T-helper 2 cell treated with Interferon-gamma antibody and Interleukin-4, amounts not matched to agents 5 μg/mL and 100 μg/mL, for 36 hours (primary cell): ENCODE results near the gene SLC43A1.
A peak's percentile ranks its signal among the peaks of the same experiment; 100 is the strongest.
"Not testable (repeated sequence)": the region's sequence is repeated elsewhere in the genome, so short reads cannot be mapped to it uniquely, and the experiment has no call there.

Experiments used
- DNase-seq: peaks from one replicate; pipeline ENCODE4 v3.0.0; 2021; ENCODE audit warnings: low spot score
- H3K27ac Mint-ChIP-seq: one replicate; pipeline ENCODE4 v1.8.0; 2021; ENCODE audit warnings: mild to moderate bottlenecking, mixed read lengths
- H3K27me3 Mint-ChIP-seq: one replicate; pipeline ENCODE4 v1.8.0; 2021; ENCODE audit warnings: low read depth, mixed read lengths
- H3K36me3 Mint-ChIP-seq: one replicate; pipeline ENCODE4 v1.8.0; 2021; ENCODE audit warnings: low read depth, mixed read lengths
- H3K4me1 Mint-ChIP-seq: one replicate; pipeline ENCODE4 v1.8.0; 2021; ENCODE audit warnings: low read depth, mixed read lengths
- H3K4me3 Mint-ChIP-seq: one replicate; pipeline ENCODE4 v1.8.0; 2022; ENCODE audit warnings: mild to moderate bottlenecking, moderate library complexity, mixed read lengths
- H3K9me3 Mint-ChIP-seq: one replicate; pipeline ENCODE4 v1.8.0; 2021; ENCODE audit warnings: mixed read lengths

Gene SLC43A1

DNA sequence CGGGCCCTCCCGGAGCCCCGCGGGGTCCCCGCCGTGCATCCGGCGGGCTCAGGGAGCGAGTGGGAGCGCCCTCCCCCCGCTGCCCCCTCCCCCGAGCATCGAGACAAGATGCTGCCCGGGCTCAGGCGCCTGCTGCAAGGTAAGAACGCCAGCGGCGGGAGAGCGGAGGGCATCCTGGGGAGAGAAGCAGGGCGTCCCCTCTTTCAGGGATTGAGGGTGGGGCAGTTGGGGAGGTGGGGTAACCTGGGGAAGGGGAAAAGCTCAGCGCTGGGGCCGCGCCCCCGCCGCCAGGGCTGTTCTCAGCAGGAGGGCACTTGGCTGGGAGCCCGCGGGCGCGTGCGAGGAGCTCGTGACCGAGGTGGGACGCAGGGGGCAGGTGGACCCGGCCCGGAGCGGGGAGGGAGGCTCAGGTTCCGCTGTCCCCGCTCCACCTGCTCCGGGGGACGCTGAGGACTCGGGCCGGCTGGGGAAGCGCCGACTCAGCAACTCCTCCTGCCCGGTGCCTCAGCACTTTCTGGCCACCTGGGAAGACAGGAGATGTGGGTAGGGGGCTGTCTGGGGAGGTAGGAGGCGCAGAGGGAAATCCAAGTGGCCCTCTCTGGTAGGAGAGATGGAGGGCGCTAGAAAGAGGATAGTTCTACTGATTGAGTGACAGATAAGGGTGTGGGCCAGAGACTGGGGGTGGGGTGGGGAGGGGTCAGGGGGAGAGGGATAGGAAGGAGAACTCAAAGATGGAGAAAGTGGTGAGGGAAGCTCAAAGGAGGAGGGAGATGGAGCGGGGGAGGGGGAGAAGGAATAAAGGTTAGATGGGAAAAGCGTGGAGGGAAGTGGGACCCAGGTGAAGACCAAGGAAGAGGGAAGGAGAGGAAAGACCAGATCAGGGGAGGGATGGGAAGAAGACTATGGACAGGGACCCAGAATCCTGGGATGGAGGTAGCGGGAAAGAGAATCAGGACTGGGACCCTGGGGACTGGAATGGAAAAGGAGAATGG, 54.4 kb downstream of the SLC43A1 start:
- DNase-seq = no peak
- Mint-ChIP-seq H3K36me3 (no peaks in the 10 kb centered on the region), H3K27me3 (peaks cover 50% of the 10 kb centered on the region), H3K4me1 (peaks cover 19% of the 10 kb centered on the region), H3K4me3 (peak overlapping the region; percentile 62), H3K9me3 (no peaks in the 10 kb centered on the region), H3K27ac (no peak overlapping the region)

DNA sequence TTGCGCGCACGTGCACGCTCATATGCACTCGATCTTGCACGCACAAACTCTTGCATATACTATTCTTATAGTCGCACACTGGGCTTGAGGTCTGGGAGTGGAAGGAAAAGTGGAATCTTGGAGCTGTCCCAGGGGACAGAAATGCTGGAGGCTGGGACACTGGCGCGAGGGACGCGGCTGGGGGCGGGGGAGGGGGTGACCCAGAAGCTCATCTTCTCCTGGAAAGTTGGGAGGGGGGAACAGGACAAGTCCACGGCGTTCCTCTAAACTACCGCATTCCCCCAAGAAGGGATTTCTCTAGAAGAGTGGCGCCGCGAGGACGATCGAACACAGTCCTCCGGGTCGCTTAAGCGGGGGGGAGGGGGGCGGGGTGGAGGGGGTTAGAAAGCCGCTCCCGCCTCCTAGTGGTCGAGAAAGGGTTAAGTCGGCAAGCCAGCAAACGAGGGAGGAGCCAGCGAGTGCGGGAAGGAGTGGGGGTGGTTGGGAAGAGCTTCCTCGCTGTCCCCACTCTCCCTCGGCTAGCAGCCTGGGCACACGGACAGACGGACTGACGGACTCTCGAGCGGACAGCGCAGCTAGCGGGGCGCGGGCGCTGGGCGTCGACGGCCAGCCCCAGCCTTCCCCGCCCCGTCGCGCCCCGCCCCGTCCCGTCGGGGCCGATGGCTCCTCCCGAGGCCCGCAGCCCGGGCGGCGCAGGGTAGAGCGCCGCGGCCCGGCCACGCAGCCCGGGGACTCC, 55.3 kb downstream of the SLC43A1 start, which contains the start of gene RTN4RL2:
Gene RTN4RL2 (plus strand): TSS at position 507 of the 736 bp plus-strand sequence. CDS start 338 bp downstream, outside the sequence.
- no peak within 1 kb of the TSS for H3K27ac Mint-ChIP-seq
- no peaks in the 10 kb centered on the region for H3K36me3 Mint-ChIP-seq
- H3K9me3 Mint-ChIP-seq = no peaks in the 10 kb centered on the region
- DNase-seq = peak; percentile 40
- H3K4me1 Mint-ChIP-seq = peaks cover 19% of the 10 kb centered on the region
- peak within 1 kb of the TSS; percentile 84 for H3K4me3 Mint-ChIP-seq
- H3K27me3 Mint-ChIP-seq = peaks cover 50% of the 10 kb centered on the region

DNA sequence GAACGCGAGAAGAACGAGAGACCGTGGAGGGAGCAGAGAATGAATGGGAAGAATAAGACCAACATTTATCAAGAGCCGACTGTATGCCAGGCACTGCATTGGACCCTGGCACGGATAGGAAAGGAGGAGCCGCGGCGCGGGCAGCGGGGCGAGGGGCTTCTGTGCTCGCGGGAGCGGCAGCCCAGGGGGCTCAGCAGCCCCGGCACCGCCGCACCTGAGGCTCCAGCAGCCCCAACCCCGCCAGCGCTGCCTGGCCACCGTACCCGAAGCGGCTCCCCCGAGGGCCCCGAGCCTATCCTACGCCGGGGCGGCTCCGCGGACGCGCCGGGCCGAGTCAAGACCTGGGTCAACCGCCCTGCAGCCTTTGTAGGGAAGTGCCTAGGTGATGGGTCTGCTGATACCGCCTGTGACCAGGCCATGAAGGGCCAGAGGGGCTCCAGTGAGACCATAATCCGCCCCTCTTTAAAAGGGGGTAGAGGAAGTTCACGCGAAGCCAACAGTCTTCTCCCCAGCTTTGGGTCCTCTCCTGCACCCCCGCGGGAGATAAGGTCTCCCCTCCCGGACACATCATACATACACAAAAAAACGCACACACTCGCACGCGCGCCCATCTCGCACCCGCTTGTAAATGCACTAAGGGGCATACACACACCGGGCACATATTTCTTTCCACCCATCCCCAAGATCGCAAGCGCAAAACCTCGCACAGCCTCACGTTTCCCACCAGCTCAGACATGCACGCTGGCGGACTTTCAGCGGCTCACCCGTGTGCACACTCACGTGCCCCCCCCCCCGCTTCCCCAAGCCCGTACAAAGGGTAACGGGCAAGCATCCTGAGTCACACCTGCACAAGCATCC, 56.1 kb downstream of the SLC43A1 start:
- H3K4me1 Mint-ChIP-seq = peaks cover 19% of the 10 kb centered on the region
- DNase-seq = no peak
- no peak overlapping the region for H3K27ac Mint-ChIP-seq
- no peaks in the 10 kb centered on the region for H3K9me3 Mint-ChIP-seq
- H3K4me3 Mint-ChIP-seq = peak overlapping the region; percentile 87
- H3K27me3 Mint-ChIP-seq = peaks cover 50% of the 10 kb centered on the region
- no peaks in the 10 kb centered on the region for H3K36me3 Mint-ChIP-seq

DNA sequence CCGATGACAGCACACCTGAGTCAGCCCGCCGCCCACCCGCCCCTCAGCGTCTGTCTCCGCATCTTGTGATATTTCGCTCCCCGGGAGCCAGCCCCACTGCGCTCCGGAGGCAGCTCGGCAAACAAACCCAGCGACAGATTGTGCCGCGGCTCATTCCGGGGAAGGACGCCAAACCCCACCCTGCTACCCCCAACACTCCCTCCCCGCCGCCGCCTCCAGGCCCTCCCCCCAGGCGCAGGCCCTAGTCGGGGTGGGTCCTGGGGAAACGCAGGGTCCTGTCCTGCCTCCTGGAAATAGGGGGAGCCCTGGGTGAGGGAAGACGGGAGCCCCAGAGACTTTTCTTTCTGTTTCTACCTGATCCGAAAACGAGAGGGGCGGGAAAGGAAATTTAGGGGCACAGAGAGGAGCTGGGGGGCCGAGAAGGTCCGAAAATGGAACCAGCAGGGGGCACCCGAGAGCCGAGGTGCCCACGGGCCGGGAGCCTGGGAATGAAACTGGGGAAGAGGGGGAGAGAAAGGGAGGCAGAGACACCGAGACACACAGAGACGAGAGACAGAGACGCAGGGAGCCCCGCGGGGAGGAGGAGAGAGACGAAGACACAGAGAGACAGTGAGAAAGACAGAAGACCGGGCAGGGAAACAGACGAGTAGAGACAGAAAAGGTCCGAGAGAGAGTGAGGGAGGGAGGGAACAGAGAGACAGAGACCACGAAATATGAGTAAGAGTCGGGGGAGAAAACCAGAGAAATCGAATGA, 56.9 kb downstream of the SLC43A1 start:
- Mint-ChIP-seq H3K4me3 (peak overlapping the region; percentile 87), H3K36me3 (no peaks in the 10 kb centered on the region), H3K4me1 (peaks cover 19% of the 10 kb centered on the region), H3K27me3 (peaks cover 47% of the 10 kb centered on the region), H3K27ac (no peak overlapping the region), H3K9me3 (no peaks in the 10 kb centered on the region)
- peak; percentile 18 for DNase-seq

DNA sequence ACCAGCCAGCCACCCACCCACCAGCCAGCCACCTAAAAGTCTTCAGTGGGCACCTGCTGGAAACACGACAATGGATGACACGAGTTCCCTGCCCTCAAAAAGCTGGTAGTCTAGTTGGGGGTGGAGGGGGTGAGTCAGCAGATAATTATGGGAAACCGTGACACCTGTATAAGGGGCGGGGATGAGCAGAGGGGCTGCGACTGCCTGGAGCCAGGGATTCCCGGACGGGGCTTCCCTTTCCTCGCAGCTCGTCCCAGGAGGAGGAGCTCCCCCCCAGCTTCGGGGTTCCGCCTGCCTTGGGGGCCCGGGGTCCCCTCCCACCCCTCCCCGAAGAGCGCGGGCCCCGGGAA, 57.5 kb downstream of the SLC43A1 start:
- peak; percentile 10 for DNase-seq
- H3K27ac Mint-ChIP-seq = no peak overlapping the region
- H3K36me3 Mint-ChIP-seq = no peaks in the 10 kb centered on the region
- H3K27me3 Mint-ChIP-seq = peaks cover 43% of the 10 kb centered on the region
- H3K4me1 Mint-ChIP-seq = peaks cover 19% of the 10 kb centered on the region
- no peaks in the 10 kb centered on the region for H3K9me3 Mint-ChIP-seq
- H3K4me3 Mint-ChIP-seq = peak overlapping the region; percentile 63

DNA sequence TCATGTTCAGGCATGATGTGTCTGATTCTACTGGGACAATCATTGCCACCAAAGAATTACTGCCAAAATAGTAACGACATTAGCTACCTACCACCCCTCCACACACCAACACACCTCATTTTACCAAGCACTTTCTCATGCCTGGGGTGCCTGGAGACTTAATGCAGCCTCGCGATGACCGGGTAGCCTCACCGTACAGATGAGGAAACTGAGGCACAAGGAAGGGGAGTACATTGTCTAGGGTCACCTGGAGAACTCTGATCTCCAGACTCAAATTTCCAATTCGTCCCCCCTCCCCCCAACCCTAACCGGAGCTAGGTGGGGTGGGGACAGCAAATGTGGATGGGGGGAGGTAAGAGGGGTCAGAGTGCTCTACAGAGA, 57.9 kb downstream of the SLC43A1 start:
- H3K36me3 Mint-ChIP-seq = no peaks in the 10 kb centered on the region
- peak overlapping the region; percentile 63 for H3K4me3 Mint-ChIP-seq
- no peak overlapping the region for H3K27ac Mint-ChIP-seq
- peaks cover 40% of the 10 kb centered on the region for H3K27me3 Mint-ChIP-seq
- peaks cover 19% of the 10 kb centered on the region for H3K4me1 Mint-ChIP-seq
- H3K9me3 Mint-ChIP-seq = no peaks in the 10 kb centered on the region
- no peak for DNase-seq

DNA sequence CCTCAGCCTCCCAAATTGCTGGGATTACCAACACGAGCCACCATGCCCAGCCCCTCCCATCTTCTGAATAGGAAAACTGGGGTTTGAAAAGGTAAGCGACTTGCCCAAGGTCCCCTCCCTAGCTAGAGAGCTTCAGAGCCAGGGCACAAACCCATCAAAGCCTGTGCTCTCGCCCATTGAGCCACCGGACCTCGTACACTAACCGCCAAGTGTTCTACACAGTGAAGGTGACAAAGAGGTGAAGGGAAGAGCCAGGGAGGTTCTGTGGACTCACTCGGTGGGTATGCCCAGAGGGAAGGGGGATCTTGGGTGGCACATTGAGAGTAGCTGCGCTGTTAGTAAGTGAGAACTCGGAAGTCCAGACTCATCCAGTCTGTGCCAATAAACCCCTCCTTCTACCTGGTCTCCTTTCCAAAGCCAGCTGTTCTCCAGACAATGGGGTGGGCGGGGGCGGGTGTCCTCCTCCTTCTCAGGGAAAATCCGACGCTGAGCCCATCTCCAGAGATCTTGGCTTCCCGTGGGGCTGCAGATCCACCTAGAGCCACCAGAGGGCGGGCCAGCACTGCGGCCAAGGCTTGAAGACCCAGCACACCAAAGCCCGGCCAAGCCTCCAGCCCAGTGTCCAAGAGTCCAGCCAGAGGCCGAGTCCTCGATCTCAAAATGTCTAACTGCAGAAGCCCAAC, 58.4 kb downstream of the SLC43A1 start:
- Mint-ChIP-seq H3K27ac (no peak overlapping the region), H3K4me1 (peaks cover 19% of the 10 kb centered on the region), H3K9me3 (no peaks in the 10 kb centered on the region), H3K27me3 (peaks cover 41% of the 10 kb centered on the region), H3K36me3 (no peaks in the 10 kb centered on the region), H3K4me3 (peak overlapping the region; percentile 63)
- DNase-seq = peak; percentile 69

DNA sequence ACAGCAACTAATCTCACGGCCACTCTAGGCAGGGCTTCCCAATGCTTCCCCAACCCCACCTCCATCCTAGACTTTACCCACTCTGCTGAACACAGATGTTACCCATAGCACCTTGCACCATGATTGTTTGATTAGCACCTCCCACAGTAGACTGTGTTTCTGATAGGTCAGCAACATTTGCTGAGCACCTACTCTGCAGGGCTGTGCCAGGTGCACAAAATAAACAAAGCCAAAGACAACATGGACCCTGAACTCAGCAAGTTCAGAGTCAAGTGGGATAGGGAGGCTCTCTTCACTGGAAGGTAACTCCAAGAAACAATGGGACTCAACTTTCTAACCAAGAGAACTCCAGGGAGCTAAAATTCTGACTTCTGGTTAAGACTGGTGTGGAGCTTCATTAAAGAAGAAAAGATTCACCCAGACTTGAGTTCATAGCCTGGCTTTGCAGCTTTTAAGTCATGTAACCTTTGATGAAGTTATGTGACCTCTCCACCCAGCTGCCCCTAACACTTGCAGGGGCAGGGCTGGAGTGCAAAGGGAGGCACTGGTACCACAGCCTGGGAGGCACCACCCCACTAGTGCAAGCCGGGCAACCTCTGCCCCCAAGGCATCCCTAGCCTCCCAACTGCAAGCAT, 61.8 kb downstream of the SLC43A1 start:
- no peak for DNase-seq
- Mint-ChIP-seq H3K9me3 (no peaks in the 10 kb centered on the region), H3K4me3 (no peak overlapping the region), H3K27ac (no peak overlapping the region), H3K4me1 (peaks cover 9% of the 10 kb centered on the region), H3K36me3 (no peaks in the 10 kb centered on the region), H3K27me3 (peaks cover 34% of the 10 kb centered on the region)

DNA sequence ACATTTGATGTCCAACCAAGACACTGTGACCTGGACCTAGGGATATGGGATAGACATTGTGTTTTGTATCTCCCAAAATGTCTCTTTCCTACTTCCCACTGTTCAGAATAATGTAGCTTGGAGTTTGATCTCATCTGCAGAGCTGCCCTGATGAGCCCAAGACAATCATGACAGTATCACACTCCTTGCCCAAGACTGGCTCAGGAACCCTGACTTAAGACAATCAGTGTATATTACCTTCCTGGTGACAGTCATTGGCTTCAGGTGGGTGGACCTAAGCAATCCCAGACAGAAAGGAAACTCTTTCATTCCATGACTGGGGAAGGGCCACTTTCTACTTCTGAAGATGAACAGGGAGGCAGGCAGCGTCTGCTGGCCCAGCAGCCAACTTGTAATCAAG, 69.4 kb downstream of the SLC43A1 start:
- no peaks in the 10 kb centered on the region for H3K9me3 Mint-ChIP-seq
- no peaks in the 10 kb centered on the region for H3K36me3 Mint-ChIP-seq
- H3K27ac Mint-ChIP-seq = no peak overlapping the region
- no peak for DNase-seq
- H3K4me1 Mint-ChIP-seq = no peaks in the 10 kb centered on the region
- H3K4me3 Mint-ChIP-seq = no peak overlapping the region
- H3K27me3 Mint-ChIP-seq = peaks cover 19% of the 10 kb centered on the region

DNA sequence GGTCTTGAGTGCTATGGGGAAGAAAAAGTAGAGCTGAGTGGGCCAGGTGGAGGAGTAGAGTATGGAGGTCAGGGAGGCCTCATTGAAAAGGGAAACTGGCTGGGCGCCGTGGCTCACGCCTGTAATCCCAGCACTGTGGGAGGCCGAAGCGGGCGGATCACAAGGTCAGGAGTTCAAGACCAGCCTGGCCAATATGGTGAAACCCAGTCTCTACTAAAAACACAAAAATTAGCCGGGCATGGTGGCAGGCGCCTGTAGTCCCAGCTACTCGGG, 70.4 kb downstream of the SLC43A1 start:
- not testable (repeated sequence) for H3K9me3 Mint-ChIP-seq, H3K36me3 Mint-ChIP-seq, H3K27ac Mint-ChIP-seq, H3K4me3 Mint-ChIP-seq, DNase-seq, H3K4me1 Mint-ChIP-seq
- peaks cover 13% of the 10 kb centered on the region for H3K27me3 Mint-ChIP-seq

DNA sequence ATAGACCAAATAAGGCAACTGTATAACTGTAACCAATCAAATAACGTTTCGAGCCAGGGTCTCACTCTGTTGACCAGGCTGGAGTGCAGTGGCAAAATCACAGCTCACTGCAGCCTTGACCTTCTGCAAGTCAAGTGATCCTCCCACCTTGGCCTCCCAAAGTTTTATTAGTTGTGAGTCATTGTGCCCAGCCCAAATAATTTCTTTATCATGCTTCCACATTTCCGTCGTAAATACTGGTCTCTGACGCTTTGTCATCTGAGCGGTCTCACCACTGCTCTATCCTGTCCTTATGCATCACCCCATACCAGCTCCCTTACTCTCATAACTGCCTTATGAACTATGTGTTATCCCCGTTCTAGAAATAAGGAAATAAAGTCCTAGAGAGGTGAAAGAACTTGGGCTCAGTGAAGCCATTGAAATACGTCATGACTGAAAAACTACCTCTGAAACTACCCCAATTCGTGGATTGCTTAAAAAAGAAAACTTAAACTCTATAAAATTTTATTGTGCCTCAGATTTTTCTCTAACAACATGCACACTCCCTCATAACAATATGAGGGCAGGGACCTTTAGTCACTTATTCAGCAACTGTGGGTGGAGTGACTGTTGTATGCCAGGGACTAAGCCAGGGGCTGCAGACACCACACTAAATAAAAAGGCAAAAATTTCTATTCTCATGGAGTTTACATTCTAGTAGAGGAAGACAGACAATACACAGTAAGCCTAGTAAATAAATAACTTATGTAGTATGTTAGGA, 71.0 kb downstream of the SLC43A1 start:
- H3K4me3 Mint-ChIP-seq = no peak overlapping the region
- no peaks in the 10 kb centered on the region for H3K9me3 Mint-ChIP-seq
- no peaks in the 10 kb centered on the region for H3K4me1 Mint-ChIP-seq
- H3K36me3 Mint-ChIP-seq = no peaks in the 10 kb centered on the region
- peaks cover 8% of the 10 kb centered on the region for H3K27me3 Mint-ChIP-seq
- DNase-seq = no peak
- H3K27ac Mint-ChIP-seq = no peak overlapping the region
